WERI-Rb-1 (cell line): ENCODE results near the gene SECTM1.

Source experiments
- DNase-seq: peaks from one replicate; pipeline ENCODE4 v3.0.0-alpha.2; 2020
- H3K27ac ChIP-seq: fragments of 250-450 bp; sonication (Bioruptor Pico); 2 replicates; pipeline ENCODE4 v1.5.1; 2020; ENCODE audit warnings: mild to moderate bottlenecking, moderate library complexity
- H3K27me3 ChIP-seq: fragments of 250-450 bp; sonication (Bioruptor Pico); 2 replicates; pipeline ENCODE4 v1.5.1; 2021; ENCODE audit warnings: mild to moderate bottlenecking, low read depth, moderate library complexity; ENCODE audit not compliant: insufficient read depth, severe bottlenecking
- H3K36me3 ChIP-seq: fragments of 250-450 bp; sonication (Bioruptor Pico); 2 replicates; pipeline ENCODE4 v1.5.1; 2020; ENCODE audit warnings: mild to moderate bottlenecking, moderate library complexity
- H3K4me3 ChIP-seq: 2 replicates; pipeline ENCODE4 v1.5.1; 2011; ENCODE audit warnings: low read depth, mild to moderate bottlenecking, control low read depth, low read length
- H3K9me3 ChIP-seq: fragments of 250-450 bp; sonication (Bioruptor Pico); 2 replicates; pipeline ENCODE4 v1.5.1; 2021; ENCODE audit warnings: mild to moderate bottlenecking, moderate library complexity; ENCODE audit not compliant: severe bottlenecking
- TF ChIP-seq, protein P1 (sequence below): IDR thresholded peaks from 2 replicates; pipeline ENCODE4 v1.5.1; 2011; ENCODE audit warnings: low read depth, mild to moderate bottlenecking, control low read depth, inconsistent platforms, low read length

SECTM1 gene

GRCh38 chr17:82318169-82318498 is 15.4 kb downstream of the SECTM1 start:
- no peak overlapping the region for H3K27ac ChIP-seq
- TF ChIP-seq, protein P1, sequence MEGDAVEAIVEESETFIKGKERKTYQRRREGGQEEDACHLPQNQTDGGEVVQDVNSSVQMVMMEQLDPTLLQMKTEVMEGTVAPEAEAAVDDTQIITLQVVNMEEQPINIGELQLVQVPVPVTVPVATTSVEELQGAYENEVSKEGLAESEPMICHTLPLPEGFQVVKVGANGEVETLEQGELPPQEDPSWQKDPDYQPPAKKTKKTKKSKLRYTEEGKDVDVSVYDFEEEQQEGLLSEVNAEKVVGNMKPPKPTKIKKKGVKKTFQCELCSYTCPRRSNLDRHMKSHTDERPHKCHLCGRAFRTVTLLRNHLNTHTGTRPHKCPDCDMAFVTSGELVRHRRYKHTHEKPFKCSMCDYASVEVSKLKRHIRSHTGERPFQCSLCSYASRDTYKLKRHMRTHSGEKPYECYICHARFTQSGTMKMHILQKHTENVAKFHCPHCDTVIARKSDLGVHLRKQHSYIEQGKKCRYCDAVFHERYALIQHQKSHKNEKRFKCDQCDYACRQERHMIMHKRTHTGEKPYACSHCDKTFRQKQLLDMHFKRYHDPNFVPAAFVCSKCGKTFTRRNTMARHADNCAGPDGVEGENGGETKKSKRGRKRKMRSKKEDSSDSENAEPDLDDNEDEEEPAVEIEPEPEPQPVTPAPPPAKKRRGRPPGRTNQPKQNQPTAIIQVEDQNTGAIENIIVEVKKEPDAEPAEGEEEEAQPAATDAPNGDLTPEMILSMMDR, result no peak
- DNase-seq, result no peak
- peaks cover 3% of the 10 kb centered on the region for H3K27me3 ChIP-seq
- H3K4me3 ChIP-seq, result no peak overlapping the region
- no peaks in the 10 kb centered on the region for H3K36me3 ChIP-seq
- H3K9me3 ChIP-seq, result peaks cover 7% of the 10 kb centered on the region

- Histone ChIP-seq H3K27ac (no peak within 1 kb of the TSS), H3K9me3 (peaks cover 7% of the 10 kb centered on the region), H3K36me3 (no peaks in the 10 kb centered on the region), H3K4me3 (no peak within 1 kb of the TSS), H3K27me3 (peaks cover 3% of the 10 kb centered on the region)
- no peak for DNase-seq
- TF ChIP-seq, protein P1, result no peak
Measured at GRCh38 chr17:82317394-82318168, 16.0 kb downstream of the SECTM1 start, which contains the start of gene CD7. CD7 (minus strand) TSS chr17:82317608; CDS start chr17:82317495, 113 bp downstream.

DNA sequence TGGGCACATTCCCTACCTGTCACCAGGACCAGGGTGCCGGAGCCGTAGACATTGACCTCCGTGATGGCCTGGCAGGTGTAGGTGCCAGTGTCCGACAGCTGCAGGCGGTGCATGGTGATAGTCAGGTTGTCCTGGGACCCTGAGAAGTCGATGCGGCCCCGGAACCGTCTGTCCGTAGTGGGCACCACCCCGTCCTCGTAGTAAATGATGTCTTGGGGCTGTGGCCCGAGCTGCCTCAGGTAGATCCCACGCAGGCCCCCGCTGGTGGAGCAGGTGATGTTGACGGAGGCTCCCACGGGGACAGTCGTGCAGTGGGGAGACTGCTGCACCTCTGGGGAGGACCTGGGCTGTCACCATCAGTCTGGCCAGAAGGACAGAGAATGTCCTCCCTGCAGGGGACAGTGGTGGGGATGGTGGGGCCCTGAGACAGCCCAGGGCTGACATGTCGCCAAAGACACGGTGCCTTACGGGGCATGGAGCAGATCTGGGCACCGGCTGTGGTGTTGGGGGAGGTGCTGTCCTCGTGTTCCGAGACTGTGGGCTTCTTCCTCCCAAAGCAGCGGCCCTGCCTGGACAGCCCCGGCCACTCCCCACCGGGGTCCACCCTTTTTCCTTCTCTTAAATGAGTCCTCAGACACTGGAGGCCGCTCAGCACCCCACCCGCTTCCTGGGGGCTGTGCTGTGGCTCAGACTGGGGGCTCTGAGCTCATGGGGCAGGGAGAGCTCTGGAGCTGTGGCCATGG is 16.7 kb downstream of the SECTM1 start:
- Histone ChIP-seq H3K27ac (no peak overlapping the region), H3K36me3 (no peaks in the 10 kb centered on the region), H3K27me3 (no peaks in the 10 kb centered on the region), H3K4me3 (no peak overlapping the region), H3K9me3 (peaks cover 7% of the 10 kb centered on the region)
- TF ChIP-seq, protein P1, result no peak
- DNase-seq, result no peak

DNA sequence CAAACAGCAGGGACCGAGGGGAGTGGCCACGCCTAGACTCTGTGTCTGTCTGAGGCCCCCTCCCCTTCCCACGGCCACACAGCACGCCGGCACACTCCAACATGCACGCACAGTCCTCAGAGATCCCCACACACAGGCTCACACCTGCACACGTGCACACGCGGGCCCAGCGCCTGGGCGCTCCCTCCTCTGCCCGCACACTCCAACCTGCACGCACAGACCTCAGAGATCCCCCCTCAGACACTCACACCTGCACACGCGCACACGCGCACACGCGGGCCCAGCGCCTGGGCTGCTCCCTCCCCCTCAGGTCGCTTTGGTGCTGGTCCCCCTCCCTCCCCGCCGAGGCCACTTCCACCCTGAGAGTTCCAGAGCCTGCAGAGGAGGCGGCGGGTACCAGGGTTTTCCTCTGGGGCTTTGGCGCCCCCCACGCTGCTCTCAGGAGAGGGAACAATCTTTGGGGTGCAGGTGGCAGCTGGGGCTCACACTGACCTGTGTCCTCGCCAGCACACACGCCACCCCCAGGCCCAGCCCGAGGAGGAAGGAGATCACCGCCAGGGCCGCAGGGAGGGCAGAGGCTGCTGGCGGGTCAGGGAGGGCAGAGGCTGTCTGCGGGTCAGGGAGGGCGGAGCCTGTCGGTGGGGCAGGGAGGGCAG is 17.7 kb downstream of the SECTM1 start:
- no peak for DNase-seq
- Histone ChIP-seq H3K27ac (no peak overlapping the region), H3K27me3 (no peaks in the 10 kb centered on the region), H3K4me3 (no peak overlapping the region), H3K36me3 (no peaks in the 10 kb centered on the region), H3K9me3 (peaks cover 7% of the 10 kb centered on the region)
- TF ChIP-seq, protein P1, result no peak

DNA sequence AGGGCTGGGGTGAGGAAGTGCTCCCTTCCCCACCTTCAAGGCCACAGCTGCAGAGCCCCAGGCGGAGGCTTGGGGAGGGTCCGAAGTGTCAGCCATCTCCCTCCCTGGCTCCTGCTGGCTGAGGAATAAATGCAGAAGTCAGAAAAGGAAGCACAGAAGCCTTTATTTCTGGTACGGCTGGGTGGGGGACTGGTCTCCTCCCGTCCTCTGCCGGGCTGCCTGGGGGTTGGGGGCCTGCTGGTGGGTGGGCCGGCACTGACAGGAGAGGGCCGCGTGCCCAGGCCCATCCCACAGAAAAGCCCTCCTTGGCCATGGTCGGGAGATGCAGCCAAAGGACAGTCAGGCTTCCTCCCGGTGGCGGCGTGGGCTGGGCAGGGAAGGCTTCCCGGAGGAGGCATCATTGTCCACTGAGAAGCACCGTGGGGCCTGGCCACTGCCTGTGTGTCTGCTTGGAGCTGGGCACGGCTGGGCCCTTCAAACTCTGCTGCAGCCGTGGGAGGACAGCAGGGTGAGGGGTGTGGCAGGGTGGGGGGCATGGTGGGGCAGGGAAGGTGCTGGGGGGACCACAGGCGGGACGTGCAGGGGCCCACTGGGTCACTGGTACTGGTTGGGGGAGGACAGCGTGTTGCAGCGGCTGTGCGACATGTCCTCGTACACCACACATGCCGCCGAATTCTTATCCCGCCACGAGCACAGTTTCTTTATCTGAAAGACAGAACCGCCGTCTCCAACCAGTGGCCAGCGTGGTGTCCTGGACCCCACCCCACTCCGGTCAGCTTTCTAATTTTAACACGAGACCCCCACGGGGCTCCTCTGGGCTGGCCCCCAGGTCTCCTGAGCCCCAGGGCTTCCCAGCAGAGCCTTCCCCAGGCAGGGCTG is 18.6 kb downstream of the SECTM1 start:
- no peak for DNase-seq
- Histone ChIP-seq H3K27ac (no peak overlapping the region), H3K4me3 (no peak overlapping the region), H3K27me3 (no peaks in the 10 kb centered on the region), H3K36me3 (no peaks in the 10 kb centered on the region), H3K9me3 (peaks cover 7% of the 10 kb centered on the region)
- TF ChIP-seq, protein P1, result no peak
